ENCODE data around the gene NPSR1. TPM values are rescaled to one million over a fixed set of nuclear protein-coding genes. Genes with fewer than 3 reads are reported as not detected.

Gene NPSR1
- total RNA-seq, 1 donor from 2014 or later, result not detected

- intact Hi-C loops (cut with micrococcal nuclease), result no loop called here
These were observed 62.3 kb downstream of the NPSR1 start for GRCh38 chr7:34720289-34720688.

GRCh38 chr7:34723338-34723737 is 65.3 kb downstream of the NPSR1 start:
- intact Hi-C loops (cut with micrococcal nuclease), result no loop called here

DNA sequence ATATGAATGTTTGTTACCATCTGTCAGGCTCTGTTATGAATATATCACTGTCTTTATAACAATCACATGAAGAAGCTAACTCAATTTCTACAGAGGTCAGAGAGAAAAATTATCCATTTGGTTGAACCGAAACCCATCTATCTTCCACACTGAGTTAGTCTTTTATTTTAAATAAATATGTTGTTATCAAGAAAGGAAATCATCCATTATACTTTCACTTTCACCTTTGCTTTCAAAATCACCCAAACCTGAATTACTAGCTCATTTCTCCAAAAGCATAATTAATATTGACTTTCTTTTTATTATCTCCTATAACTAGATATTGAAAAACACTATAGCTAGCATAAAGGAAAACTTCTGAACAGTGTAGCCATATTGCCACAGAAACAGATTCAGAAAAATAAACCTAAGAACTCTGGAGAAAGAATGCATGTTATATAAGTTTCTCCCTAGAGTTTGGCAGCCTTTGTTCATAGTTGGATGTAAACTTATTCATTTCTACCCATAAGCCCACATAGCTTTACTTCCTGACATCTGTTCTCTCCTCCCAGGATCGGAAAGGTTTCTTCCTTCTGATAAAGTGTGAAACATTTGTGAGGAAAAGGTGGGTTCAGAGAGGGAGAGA is 66.0 kb downstream of the NPSR1 start:
- intact Hi-C loops (cut with micrococcal nuclease), result no loop called here

- intact Hi-C loops (cut with micrococcal nuclease), result no loop called here
These were observed 68.2 kb downstream of the NPSR1 start for GRCh38 chr7:34726221-34726620.

DNA sequence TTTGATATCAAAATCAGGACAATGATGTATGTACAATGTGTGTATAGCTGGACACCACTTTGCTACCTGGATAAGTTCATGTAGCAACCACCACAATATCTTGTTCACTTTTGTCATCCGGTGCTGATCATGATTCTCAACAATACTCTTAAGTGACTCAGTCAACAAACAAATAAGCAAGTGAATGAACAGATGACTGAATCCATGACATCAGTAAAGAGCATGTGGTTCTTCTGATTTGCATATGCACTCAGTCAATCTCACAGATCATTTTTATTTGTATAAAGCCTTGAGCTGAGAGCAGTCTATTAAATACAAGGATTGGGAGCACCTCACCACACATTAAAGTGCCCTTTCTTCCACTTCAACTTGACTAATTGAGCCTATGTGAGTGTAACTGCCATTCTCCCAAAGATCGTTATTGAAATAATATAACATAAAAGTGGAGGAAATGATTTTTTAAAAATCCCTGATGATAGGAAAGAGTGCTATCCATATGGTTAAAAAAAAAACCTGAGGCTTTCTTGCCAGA is 69.5 kb downstream of the NPSR1 start:
- intact Hi-C loops (cut with micrococcal nuclease), result no loop called here

- intact Hi-C loops (cut with micrococcal nuclease), result no loop called here
These were observed 70.1 kb downstream of the NPSR1 start for GRCh38 chr7:34728156-34728555.

DNA sequence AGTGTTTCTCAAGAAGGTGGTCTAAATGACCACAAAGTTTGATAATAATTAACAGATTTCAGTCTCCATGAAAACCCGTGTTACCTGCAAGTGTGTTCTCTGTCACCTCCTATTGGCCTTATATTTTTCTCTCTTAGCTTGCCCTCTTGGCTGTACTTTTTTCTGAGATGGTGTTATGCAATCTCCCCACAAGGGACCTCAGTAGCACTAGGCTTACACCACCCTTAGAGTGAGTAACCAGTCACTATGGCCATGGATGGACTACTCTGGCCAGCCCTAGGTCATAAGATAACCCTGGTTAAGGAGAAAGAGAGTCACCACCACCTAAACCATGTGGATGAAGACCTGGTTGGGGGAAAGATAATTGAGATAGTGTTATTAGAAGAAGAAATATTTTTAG is 76.8 kb downstream of the NPSR1 start:
- intact Hi-C loops (cut with micrococcal nuclease), result no loop called here

GRCh38 chr7:34735526-34735925 is 77.5 kb downstream of the NPSR1 start:
- intact Hi-C loops (cut with micrococcal nuclease), result no loop called here

- intact Hi-C loops (cut with micrococcal nuclease), result no loop called here
These were observed 81.8 kb downstream of the NPSR1 start for GRCh38 chr7:34739651-34740300.

GRCh38 chr7:34740840-34741239 is 82.8 kb downstream of the NPSR1 start:
- intact Hi-C loops (cut with micrococcal nuclease), result no loop called here

DNA sequence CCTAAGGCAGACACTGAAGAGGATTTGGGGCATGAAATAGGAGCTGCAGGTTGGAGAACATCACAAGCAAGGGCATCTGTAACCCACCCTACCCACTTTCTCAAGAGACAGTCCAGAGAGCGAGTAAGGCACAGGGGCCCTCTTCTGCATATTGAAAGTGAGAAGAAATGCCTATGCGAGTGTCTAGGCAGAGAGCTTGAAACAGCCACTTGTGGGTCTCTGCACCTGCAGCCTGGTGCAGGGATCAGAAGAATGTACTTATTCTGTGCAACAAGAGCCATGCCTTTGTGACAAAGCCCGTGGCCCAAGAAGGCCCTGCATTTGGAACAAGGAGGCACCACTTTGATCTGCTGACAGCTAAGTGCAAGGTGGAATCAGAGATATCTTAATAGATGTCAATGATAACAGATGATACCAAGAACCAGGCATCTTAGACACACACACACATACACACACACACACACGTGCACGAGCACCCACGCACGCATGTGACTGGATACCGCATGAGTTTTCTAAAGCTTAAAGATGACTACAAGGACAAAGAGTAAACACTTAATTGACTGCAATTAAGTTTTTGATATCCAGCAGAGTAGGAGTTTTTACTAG is 89.3 kb downstream of the NPSR1 start:
- intact Hi-C loops (cut with micrococcal nuclease), result no loop called here

- intact Hi-C loops (cut with micrococcal nuclease), result no loop called here
These were observed 90.1 kb downstream of the NPSR1 start for GRCh38 chr7:34747867-34748727.

DNA sequence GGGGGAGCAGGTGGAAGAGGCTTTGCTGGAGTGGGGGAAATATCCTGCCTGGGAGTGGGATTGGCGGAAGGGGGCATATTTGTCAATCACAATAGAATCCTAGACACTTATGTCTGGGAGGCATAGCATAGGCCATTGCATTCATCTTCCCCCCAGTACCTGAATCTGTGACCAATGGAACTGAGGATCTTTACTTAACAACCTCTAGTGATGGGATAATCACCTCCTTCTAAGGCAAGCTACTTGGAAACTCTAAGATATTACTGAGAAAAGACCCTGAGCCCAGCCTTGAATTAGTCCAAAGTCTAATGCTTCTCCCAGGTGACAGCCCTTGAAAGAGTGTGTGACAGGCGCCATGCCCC is 90.7 kb downstream of the NPSR1 start:
- intact Hi-C loops (cut with micrococcal nuclease), result no loop called here

- intact Hi-C loops (cut with micrococcal nuclease), result no loop called here
These were observed 91.4 kb downstream of the NPSR1 start for GRCh38 chr7:34749446-34749845.

DNA sequence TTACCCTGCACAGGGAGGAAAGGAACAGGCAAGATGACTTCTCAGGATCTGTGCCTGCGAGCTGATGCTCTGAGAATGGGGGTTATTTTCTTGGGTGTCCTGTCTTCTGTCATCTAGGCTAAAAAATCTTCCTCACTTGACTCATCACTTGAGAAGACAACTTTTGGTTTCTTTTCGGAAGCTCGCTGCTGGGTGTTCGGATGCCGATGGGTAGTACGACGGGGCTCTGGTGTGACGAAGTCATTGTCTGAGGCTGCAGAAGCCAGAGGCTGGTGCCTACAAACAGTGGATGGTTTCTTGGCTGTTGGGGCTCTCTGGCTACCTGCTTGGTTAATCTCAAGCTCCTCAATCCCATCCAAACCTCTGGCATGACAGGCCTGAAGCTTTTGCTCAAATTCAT is 92.2 kb downstream of the NPSR1 start:
- intact Hi-C loops (cut with micrococcal nuclease), result no loop called here

- intact Hi-C loops (cut with micrococcal nuclease), result no loop called here
These were observed 92.6 kb downstream of the NPSR1 start for GRCh38 chr7:34750636-34751035.

- intact Hi-C loops (cut with micrococcal nuclease), result no loop called here
These were observed 94.0 kb downstream of the NPSR1 start for GRCh38 chr7:34751725-34752643.

GRCh38 chr7:34752929-34753328 is 94.9 kb downstream of the NPSR1 start:
- intact Hi-C loops (cut with micrococcal nuclease), result no loop called here

DNA sequence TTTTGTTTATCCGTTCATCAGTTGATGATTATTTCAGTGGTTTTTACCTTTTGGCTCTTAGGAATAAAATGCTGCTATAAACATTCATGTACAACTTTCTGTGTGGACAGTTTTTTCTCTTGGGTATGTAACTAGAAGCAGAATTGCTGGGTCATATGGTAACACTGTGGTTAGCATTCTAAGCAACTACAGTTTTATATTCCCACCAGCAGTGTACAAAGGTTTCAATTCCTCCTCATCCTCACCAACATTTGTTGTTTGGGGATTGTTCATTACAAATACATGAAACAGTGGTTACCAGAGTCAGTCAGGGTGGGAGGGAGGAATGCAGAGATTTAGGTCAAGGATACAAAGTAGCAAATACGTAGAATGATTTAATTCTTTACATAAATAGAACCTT is 97.0 kb downstream of the NPSR1 start:
- intact Hi-C loops (cut with micrococcal nuclease), result no loop called here

DNA sequence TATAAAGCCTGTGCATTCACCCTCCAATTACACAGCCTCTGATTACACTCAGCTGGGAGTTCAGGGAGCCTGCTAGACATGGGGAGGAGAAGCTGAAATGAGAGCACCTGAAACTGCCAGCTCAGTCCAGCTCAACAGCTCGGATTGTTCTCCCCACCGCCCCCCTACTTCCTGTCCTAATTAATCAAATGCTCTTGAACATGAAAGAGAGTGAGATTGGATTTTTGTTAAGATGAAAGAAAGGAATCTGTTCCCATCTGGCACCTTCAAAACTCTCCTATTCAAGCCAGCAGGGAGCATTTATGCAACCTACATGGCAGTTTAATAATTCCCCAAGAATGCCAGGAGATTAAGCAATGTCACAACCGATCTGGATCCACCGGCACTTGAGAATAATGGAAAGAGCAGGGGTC is 98.0 kb downstream of the NPSR1 start:
- intact Hi-C loops (cut with micrococcal nuclease), result no loop called here

DNA sequence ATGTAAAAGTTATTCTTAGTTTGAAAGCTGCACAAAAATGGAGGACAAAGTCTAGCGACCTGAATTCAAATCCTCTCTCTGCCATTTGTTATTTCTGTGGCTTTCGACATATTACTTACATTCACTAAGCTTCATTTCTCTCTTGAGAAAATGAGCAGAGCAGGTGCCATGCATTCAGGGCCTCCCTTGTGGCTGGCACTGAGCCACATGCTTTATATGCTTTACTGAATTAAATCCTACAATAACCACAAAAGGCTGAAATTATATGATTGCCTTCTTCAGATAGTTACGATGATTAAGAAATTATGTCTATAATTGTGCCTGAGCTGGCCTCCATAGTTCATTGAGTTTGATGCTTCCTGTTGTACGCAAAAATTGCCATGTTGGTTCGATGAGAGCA is 98.7 kb downstream of the NPSR1 start:
- intact Hi-C loops (cut with micrococcal nuclease), result no loop called here

All from T-helper 1 cell treated with Interleukin-12 subunit alpha and Interleukin-12 subunit beta and Interleukin-4 antibody, amounts not matched to agents 30 ng/mL and 1 ng/mL, for 36 hours (primary cell).